ENCODE data around the gene FAM117B.
"Not testable (repeated sequence)": the region's sequence is repeated elsewhere in the genome, so short reads cannot be mapped to it uniquely, and the experiment has no call there.

Gene FAM117B

GRCh38 chr2:202780514-202781021 is 145.8 kb downstream of the FAM117B start:
- H3K36me3 ChIP-seq (ENCODE audit: control insufficient read depth, insufficient read depth, low read length, severe bottlenecking): peaks cover 2% of the 10 kb centered on the region
- no peak overlapping the region for H3K4me3 ChIP-seq (ENCODE audit: low read length)
- no peaks in the 10 kb centered on the region for H3K9me3 ChIP-seq (ENCODE audit: control insufficient read depth, low read length)
- no peak for DNase-seq (ENCODE audit: low read depth)
- H3K4me1 ChIP-seq (ENCODE audit: control insufficient read depth, insufficient read depth, low read length): peaks cover 19% of the 10 kb centered on the region
- H3K27me3 ChIP-seq (replicated peaks; ENCODE audit: control insufficient read depth, insufficient read depth, low read length): no peaks in the 10 kb centered on the region
- no peak overlapping the region for H3K9ac ChIP-seq (ENCODE audit: low read length)

- Histone ChIP-seq H3K9ac (ENCODE audit: low read length) (no peak overlapping the region), H3K27me3 (replicated peaks; ENCODE audit: control insufficient read depth, insufficient read depth, low read length) (no peaks in the 10 kb centered on the region), H3K36me3 (ENCODE audit: control insufficient read depth, insufficient read depth, low read length, severe bottlenecking) (peaks cover 5% of the 10 kb centered on the region), H3K9me3 (ENCODE audit: control insufficient read depth, low read length) (no peaks in the 10 kb centered on the region), H3K4me3 (ENCODE audit: low read length) (peak overlapping the region; percentile 6), H3K4me1 (ENCODE audit: control insufficient read depth, insufficient read depth, low read length) (peaks cover 19% of the 10 kb centered on the region)
- DNase-seq (ENCODE audit: low read depth): no peak
Observed at GRCh38 chr2:202782940-202783558, 148.3 kb downstream of the FAM117B start.

GRCh38 chr2:202786842-202787241 is 152.1 kb downstream of the FAM117B start:
- Histone ChIP-seq H3K4me1 (ENCODE audit: control insufficient read depth, insufficient read depth, low read length) (peaks cover 14% of the 10 kb centered on the region), H3K4me3 (ENCODE audit: low read length) (no peak overlapping the region), H3K27me3 (replicated peaks; ENCODE audit: control insufficient read depth, insufficient read depth, low read length) (no peaks in the 10 kb centered on the region), H3K9ac (ENCODE audit: low read length) (no peak overlapping the region), H3K36me3 (ENCODE audit: control insufficient read depth, insufficient read depth, low read length, severe bottlenecking) (peaks cover 6% of the 10 kb centered on the region), H3K9me3 (ENCODE audit: control insufficient read depth, low read length) (no peaks in the 10 kb centered on the region)
- no peak for DNase-seq (ENCODE audit: low read depth)

- Histone ChIP-seq H3K4me3 (ENCODE audit: low read length) (no peak overlapping the region), H3K4me1 (ENCODE audit: control insufficient read depth, insufficient read depth, low read length) (no peaks in the 10 kb centered on the region), H3K36me3 (ENCODE audit: control insufficient read depth, insufficient read depth, low read length, severe bottlenecking) (peaks cover 6% of the 10 kb centered on the region), H3K9ac (ENCODE audit: low read length) (no peak overlapping the region), H3K9me3 (ENCODE audit: control insufficient read depth, low read length) (no peaks in the 10 kb centered on the region), H3K27me3 (replicated peaks; ENCODE audit: control insufficient read depth, insufficient read depth, low read length) (no peaks in the 10 kb centered on the region)
- DNase-seq (ENCODE audit: low read depth): no peak
Observed at GRCh38 chr2:202790676-202791075, 155.9 kb downstream of the FAM117B start.

- Histone ChIP-seq H3K9ac (ENCODE audit: low read length) (no peak overlapping the region), H3K36me3 (ENCODE audit: control insufficient read depth, insufficient read depth, low read length, severe bottlenecking) (no peaks in the 10 kb centered on the region), H3K4me1 (ENCODE audit: control insufficient read depth, insufficient read depth, low read length) (peaks cover 8% of the 10 kb centered on the region), H3K4me3 (ENCODE audit: low read length) (no peak overlapping the region), H3K9me3 (ENCODE audit: control insufficient read depth, low read length) (no peaks in the 10 kb centered on the region), H3K27me3 (replicated peaks; ENCODE audit: control insufficient read depth, insufficient read depth, low read length) (no peaks in the 10 kb centered on the region)
- no peak for DNase-seq (ENCODE audit: low read depth)
Observed at GRCh38 chr2:202797944-202798343, 163.2 kb downstream of the FAM117B start.

- H3K9me3 ChIP-seq (ENCODE audit: control insufficient read depth, low read length); H3K9ac ChIP-seq (ENCODE audit: low read length); H3K36me3 ChIP-seq (ENCODE audit: control insufficient read depth, insufficient read depth, low read length, severe bottlenecking); H3K27me3 ChIP-seq (replicated peaks; ENCODE audit: control insufficient read depth, insufficient read depth, low read length); DNase-seq (ENCODE audit: low read depth): not testable (repeated sequence)
- Histone ChIP-seq H3K4me3 (ENCODE audit: low read length) (peak overlapping the region; percentile 35), H3K4me1 (ENCODE audit: control insufficient read depth, insufficient read depth, low read length) (peaks cover 31% of the 10 kb centered on the region)
Observed at GRCh38 chr2:202805911-202806310, 171.1 kb downstream of the FAM117B start.

GRCh38 chr2:202807431-202808138 is 172.8 kb downstream of the FAM117B start:
- peak; percentile 73 for DNase-seq (ENCODE audit: low read depth)
- H3K4me1 ChIP-seq (ENCODE audit: control insufficient read depth, insufficient read depth, low read length): peaks cover 23% of the 10 kb centered on the region

GRCh38 chr2:202808754-202809153 is 174.0 kb downstream of the FAM117B start:
- peaks cover 23% of the 10 kb centered on the region for H3K4me1 ChIP-seq (ENCODE audit: control insufficient read depth, insufficient read depth, low read length)
- H3K9ac ChIP-seq (ENCODE audit: low read length): no peak overlapping the region
- no peaks in the 10 kb centered on the region for H3K36me3 ChIP-seq (ENCODE audit: control insufficient read depth, insufficient read depth, low read length, severe bottlenecking)
- peaks cover 3% of the 10 kb centered on the region for H3K9me3 ChIP-seq (ENCODE audit: control insufficient read depth, low read length)
- no peak overlapping the region for H3K4me3 ChIP-seq (ENCODE audit: low read length)
- DNase-seq (ENCODE audit: low read depth): no peak
- H3K27me3 ChIP-seq (replicated peaks; ENCODE audit: control insufficient read depth, insufficient read depth, low read length): no peaks in the 10 kb centered on the region

More at GRCh38 chr2:202807431-202808138, 172.8 kb downstream of the FAM117B start:
- peak overlapping the region; percentile 4 for H3K4me3 ChIP-seq (ENCODE audit: low read length)
- not testable (repeated sequence) for H3K9me3 ChIP-seq (ENCODE audit: control insufficient read depth, low read length); H3K36me3 ChIP-seq (ENCODE audit: control insufficient read depth, insufficient read depth, low read length, severe bottlenecking); H3K27me3 ChIP-seq (replicated peaks; ENCODE audit: control insufficient read depth, insufficient read depth, low read length)
- H3K9ac ChIP-seq (ENCODE audit: low read length): peak overlapping the region; percentile 48

GRCh38 chr2:202813387-202813786 is 178.6 kb downstream of the FAM117B start:
- no peak for DNase-seq (ENCODE audit: low read depth)
- Histone ChIP-seq H3K4me1 (ENCODE audit: control insufficient read depth, insufficient read depth, low read length) (peaks cover 24% of the 10 kb centered on the region), H3K4me3 (ENCODE audit: low read length) (no peak overlapping the region), H3K27me3 (replicated peaks; ENCODE audit: control insufficient read depth, insufficient read depth, low read length) (no peaks in the 10 kb centered on the region), H3K36me3 (ENCODE audit: control insufficient read depth, insufficient read depth, low read length, severe bottlenecking) (no peaks in the 10 kb centered on the region), H3K9me3 (ENCODE audit: control insufficient read depth, low read length) (peaks cover 3% of the 10 kb centered on the region), H3K9ac (ENCODE audit: low read length) (no peak overlapping the region)

GRCh38 chr2:202814226-202814625 is 179.5 kb downstream of the FAM117B start:
- peaks cover 3% of the 10 kb centered on the region for H3K9me3 ChIP-seq (ENCODE audit: control insufficient read depth, low read length)
- no peak for DNase-seq (ENCODE audit: low read depth)
- no peaks in the 10 kb centered on the region for H3K27me3 ChIP-seq (replicated peaks; ENCODE audit: control insufficient read depth, insufficient read depth, low read length)
- no peak overlapping the region for H3K9ac ChIP-seq (ENCODE audit: low read length)
- no peak overlapping the region for H3K4me3 ChIP-seq (ENCODE audit: low read length)
- peaks cover 22% of the 10 kb centered on the region for H3K4me1 ChIP-seq (ENCODE audit: control insufficient read depth, insufficient read depth, low read length)
- no peaks in the 10 kb centered on the region for H3K36me3 ChIP-seq (ENCODE audit: control insufficient read depth, insufficient read depth, low read length, severe bottlenecking)

- Histone ChIP-seq H3K9ac (ENCODE audit: low read length) (peak overlapping the region; percentile 21), H3K4me1 (ENCODE audit: control insufficient read depth, insufficient read depth, low read length) (peaks cover 27% of the 10 kb centered on the region), H3K9me3 (ENCODE audit: control insufficient read depth, low read length) (no peaks in the 10 kb centered on the region), H3K36me3 (ENCODE audit: control insufficient read depth, insufficient read depth, low read length, severe bottlenecking) (no peaks in the 10 kb centered on the region), H3K27me3 (replicated peaks; ENCODE audit: control insufficient read depth, insufficient read depth, low read length) (no peaks in the 10 kb centered on the region), H3K4me3 (ENCODE audit: low read length) (peak overlapping the region; percentile 53)
- peak; percentile 59 for DNase-seq (ENCODE audit: low read depth)
Observed at GRCh38 chr2:202815548-202816360, 181.0 kb downstream of the FAM117B start.
